H1 (cell line): ENCODE measurements around the gene DISC1. TPM values are rescaled to one million over a fixed set of nuclear protein-coding genes. Genes with fewer than 3 reads are reported as not detected.

Source experiments
- BCL11A ChIP-seq, 2 experiments: IDR thresholded peaks; one replicate each; pipeline ENCODE4 v1.6.1; 2011; ENCODE audit warnings: low read depth in 2 of 2, low read length in 2 of 2, mild to moderate bottlenecking in 2 of 2
- CHD7 ChIP-seq: fragments of 300-600 bp; sonication (generic); IDR thresholded peaks from 2 replicates; pipeline ENCODE4 v1.7.1; 2012; ENCODE audit warnings: low read length, moderate library complexity, mild to moderate bottlenecking, inconsistent platforms; ENCODE audit not compliant: insufficient replicate concordance
- HDAC2 ChIP-seq, 2 experiments: fragments of 300-600 bp in 1 of 2; sonication (generic) in 1 of 2; IDR thresholded peaks; 2 replicates each; pipeline ENCODE4 v1.6.1; 2011 to 2012; ENCODE audit warnings: low read depth in 2 of 2, low read length in 2 of 2, mild to moderate bottlenecking in 2 of 2, moderate library complexity in 2 of 2, borderline replicate concordance in 1 of 2, inconsistent platforms in 1 of 2
- JUN ChIP-seq: IDR thresholded peaks from 2 replicates; pipeline ENCODE4 v1.6.1; 2011; ENCODE audit warnings: low read depth, mild to moderate bottlenecking, improper control_type of control experiment, low read length
- KDM4A ChIP-seq: IDR thresholded peaks from one replicate; pipeline ENCODE4 v1.7.1; 2012; ENCODE audit warnings: low read depth, mild to moderate bottlenecking, moderate library complexity, low read length, inconsistent platforms; ENCODE audit not compliant: severe bottlenecking
- POU5F1 ChIP-seq: IDR thresholded peaks from 2 replicates; pipeline ENCODE4 v1.6.1; 2011; ENCODE audit warnings: low read depth, mild to moderate bottlenecking, low read length, moderate library complexity
- RAD21 ChIP-seq, 2 experiments: IDR thresholded peaks in 1 of 2; conservative IDR thresholded peaks in 1 of 2; 2 replicates each; pipeline ENCODE4 v1.6.1; 2011; ENCODE audit warnings: low read depth in 2 of 2, low read length in 2 of 2, improper control_type of control experiment in 1 of 2, inconsistent platforms in 1 of 2, mild to moderate bottlenecking in 1 of 2, moderate library complexity in 1 of 2
- polyA plus RNA-seq, 7 experiments: library from polyadenylated mRNA; depleted of rRNA in 3 of 7; stranded (reverse) in 5 of 7; unstranded in 2 of 7; fragments of >200 nt in 5 of 7; fragments of 200-250 nt in 2 of 7; gene quantifications; 1 replicate in 5 of 7; 2 replicates in 1 of 7; 4 replicates in 1 of 7; pipeline versions ENCODE4 v1.2.1 to v1.2.3, GENCODE V29; 2011 to 2013; ENCODE audit warnings: missing spikeins in 2 of 7, mixed read lengths in 2 of 7
- total RNA-seq: library from RNA; stranded (reverse); fragmentation: NEBNext Ultra II Directional; extraction: Animal tissue kit (Norgen Biotek cat#: 25700); gene quantifications from 2 replicates; pipeline ENCODE4 v1.2.1, GENCODE V29; 2021

The DISC1 gene
- total and polyA plus RNA-seq, 2 of the 8 experiments (the other 6 are each of a cell fraction or from before 2014, with no cell fraction given), result 1.1 to 3.5 TPM

- TF ChIP-seq CHD7, result no peak
- TF ChIP-seq HDAC2 (IDR thresholded peaks at IDR 0.05; ENCODE audit: borderline replicate concordance in 1 of 2, low read depth in 2 of 2, low read length in 2 of 2), result no peak
- no peak for TF ChIP-seq KDM4A
- no peak for TF ChIP-seq RAD21 (IDR thresholded peaks at IDR 0.05 in 1 of 2, conservative IDR thresholded peaks at IDR 0.05 in 1 of 2; ENCODE audit: low read depth in 2 of 2, low read length in 2 of 2)
- TF ChIP-seq BCL11A (IDR thresholded peaks at IDR 0.05; ENCODE audit: low read depth in 2 of 2, low read length in 2 of 2), result no peak
- no peak for TF ChIP-seq JUN
- no peak for TF ChIP-seq POU5F1
These were observed 260.6 kb downstream of the DISC1 start (continued) for GRCh38 chr1:231887166-231887565.
